ENCODE results near the gene KSR1. TPM values are rescaled to one million over a fixed set of nuclear protein-coding genes. Genes with fewer than 3 reads are reported as not detected.

The KSR1 gene
- polyA plus RNA-seq, 1 donor from 2014 or later: 9.2 TPM

DNA sequence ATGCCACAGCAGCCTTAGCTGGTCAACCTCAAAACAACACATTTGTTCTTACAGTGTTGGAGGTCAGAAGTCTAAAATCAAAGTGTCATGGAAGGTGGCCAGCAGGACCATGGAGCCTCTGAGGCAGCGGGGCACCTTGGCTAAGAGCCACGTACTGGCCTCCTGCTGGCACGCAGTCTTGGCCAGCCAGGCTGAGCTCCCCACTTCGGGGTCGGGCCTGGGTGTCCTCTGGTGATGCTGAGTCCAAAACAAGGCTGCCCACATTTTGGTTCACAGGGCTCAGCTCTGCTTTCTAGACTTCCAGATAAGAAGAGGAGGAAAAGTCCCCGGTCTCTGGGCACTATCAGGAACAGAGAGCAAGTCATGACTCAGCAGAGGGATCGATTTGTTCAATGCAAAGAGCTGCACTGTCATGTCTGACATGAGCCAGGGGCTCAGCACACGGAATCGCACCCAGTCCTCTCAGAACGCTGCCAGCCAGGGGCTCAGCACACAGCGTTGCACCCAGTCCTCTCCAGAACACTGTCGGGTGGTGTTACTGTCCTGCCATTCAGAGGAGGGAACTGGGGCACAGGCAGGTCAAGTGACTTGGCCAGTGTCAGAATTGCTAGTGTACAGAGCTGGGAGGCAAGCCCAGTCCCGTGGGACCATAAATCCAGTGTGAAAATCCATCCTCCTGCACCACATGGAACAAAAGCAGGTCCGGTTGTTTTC is 177.2 kb downstream of the KSR1 start:
- H3K27me3 ChIP-seq (ENCODE audit: insufficient read depth, low read depth, low read length): no peaks in the 10 kb centered on the region
- no peaks in the 10 kb centered on the region for H4K20me1 ChIP-seq (ENCODE audit: insufficient read depth)
- H3K27ac ChIP-seq (ENCODE audit: low read length): no peak overlapping the region
- no peaks in the 10 kb centered on the region for H3K36me3 ChIP-seq (ENCODE audit: insufficient read depth, low read length)
- H3K4me3 ChIP-seq (ENCODE audit: low read length): no peak overlapping the region
- H2AFZ ChIP-seq (ENCODE audit: low read depth, low read length): no peak overlapping the region
- no peaks in the 10 kb centered on the region for H3K9me3 ChIP-seq (ENCODE audit: low read length)
- no peaks in the 10 kb centered on the region for H3K79me2 ChIP-seq (replicated peaks; ENCODE audit: insufficient read depth, low read length)
- no peak overlapping the region for H3K9ac ChIP-seq (ENCODE audit: low read length)
- no peaks in the 10 kb centered on the region for H3F3A ChIP-seq (ENCODE audit: insufficient read depth, low read length, poor library complexity, severe bottlenecking)
- no peak overlapping the region for H3K4me2 ChIP-seq (ENCODE audit: low read length)
- TF ChIP-seq POLR2AphosphoS5 (IDR thresholded peaks at IDR 0.05) (no peak), RAD21 (conservative IDR thresholded peaks at IDR 0.05) (no peak), EZH2 (IDR thresholded peaks at IDR 0.05; ENCODE audit: borderline replicate concordance, insufficient read depth, low read length, poor library complexity, severe bottlenecking) (no peak), TAF1 (IDR thresholded peaks at IDR 0.05; ENCODE audit: low read depth) (no peak), EP300 (conservative IDR thresholded peaks at IDR 0.05; ENCODE audit: poor library complexity, severe bottlenecking) (no peak), MXI1 (conservative IDR thresholded peaks at IDR 0.05; ENCODE audit: poor library complexity, severe bottlenecking) (no peak), SMC3 (conservative IDR thresholded peaks at IDR 0.05; ENCODE audit: poor library complexity) (no peak)
- TF ChIP-seq, protein P1, sequence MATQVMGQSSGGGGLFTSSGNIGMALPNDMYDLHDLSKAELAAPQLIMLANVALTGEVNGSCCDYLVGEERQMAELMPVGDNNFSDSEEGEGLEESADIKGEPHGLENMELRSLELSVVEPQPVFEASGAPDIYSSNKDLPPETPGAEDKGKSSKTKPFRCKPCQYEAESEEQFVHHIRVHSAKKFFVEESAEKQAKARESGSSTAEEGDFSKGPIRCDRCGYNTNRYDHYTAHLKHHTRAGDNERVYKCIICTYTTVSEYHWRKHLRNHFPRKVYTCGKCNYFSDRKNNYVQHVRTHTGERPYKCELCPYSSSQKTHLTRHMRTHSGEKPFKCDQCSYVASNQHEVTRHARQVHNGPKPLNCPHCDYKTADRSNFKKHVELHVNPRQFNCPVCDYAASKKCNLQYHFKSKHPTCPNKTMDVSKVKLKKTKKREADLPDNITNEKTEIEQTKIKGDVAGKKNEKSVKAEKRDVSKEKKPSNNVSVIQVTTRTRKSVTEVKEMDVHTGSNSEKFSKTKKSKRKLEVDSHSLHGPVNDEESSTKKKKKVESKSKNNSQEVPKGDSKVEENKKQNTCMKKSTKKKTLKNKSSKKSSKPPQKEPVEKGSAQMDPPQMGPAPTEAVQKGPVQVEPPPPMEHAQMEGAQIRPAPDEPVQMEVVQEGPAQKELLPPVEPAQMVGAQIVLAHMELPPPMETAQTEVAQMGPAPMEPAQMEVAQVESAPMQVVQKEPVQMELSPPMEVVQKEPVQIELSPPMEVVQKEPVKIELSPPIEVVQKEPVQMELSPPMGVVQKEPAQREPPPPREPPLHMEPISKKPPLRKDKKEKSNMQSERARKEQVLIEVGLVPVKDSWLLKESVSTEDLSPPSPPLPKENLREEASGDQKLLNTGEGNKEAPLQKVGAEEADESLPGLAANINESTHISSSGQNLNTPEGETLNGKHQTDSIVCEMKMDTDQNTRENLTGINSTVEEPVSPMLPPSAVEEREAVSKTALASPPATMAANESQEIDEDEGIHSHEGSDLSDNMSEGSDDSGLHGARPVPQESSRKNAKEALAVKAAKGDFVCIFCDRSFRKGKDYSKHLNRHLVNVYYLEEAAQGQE (IDR thresholded peaks at IDR 0.05; ENCODE audit: borderline replicate concordance): no peak
- TF ChIP-seq, protein P2, sequence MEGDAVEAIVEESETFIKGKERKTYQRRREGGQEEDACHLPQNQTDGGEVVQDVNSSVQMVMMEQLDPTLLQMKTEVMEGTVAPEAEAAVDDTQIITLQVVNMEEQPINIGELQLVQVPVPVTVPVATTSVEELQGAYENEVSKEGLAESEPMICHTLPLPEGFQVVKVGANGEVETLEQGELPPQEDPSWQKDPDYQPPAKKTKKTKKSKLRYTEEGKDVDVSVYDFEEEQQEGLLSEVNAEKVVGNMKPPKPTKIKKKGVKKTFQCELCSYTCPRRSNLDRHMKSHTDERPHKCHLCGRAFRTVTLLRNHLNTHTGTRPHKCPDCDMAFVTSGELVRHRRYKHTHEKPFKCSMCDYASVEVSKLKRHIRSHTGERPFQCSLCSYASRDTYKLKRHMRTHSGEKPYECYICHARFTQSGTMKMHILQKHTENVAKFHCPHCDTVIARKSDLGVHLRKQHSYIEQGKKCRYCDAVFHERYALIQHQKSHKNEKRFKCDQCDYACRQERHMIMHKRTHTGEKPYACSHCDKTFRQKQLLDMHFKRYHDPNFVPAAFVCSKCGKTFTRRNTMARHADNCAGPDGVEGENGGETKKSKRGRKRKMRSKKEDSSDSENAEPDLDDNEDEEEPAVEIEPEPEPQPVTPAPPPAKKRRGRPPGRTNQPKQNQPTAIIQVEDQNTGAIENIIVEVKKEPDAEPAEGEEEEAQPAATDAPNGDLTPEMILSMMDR (IDR thresholded peaks at IDR 0.05; ENCODE audit: poor library complexity, severe bottlenecking): no peak
- H3K9me2 ChIP-seq (ENCODE audit: insufficient read depth, low read length): no peaks in the 10 kb centered on the region

DNA sequence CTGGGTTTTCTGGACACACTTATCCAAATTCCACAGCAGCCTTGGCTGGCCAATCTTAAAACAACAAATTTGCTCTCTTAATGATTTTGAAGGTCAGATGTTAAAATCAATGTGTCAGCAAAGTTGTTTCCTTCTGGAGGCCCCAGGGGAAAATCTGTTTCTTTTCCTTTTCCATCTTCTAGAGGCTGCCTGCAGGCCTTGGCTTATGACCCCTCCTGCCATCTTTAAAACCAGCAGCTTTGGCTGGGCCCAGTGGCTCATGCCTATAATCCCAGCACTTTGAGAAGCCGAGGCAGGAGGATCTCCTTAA is 177.7 kb downstream of the KSR1 start:
- no peak overlapping the region for H3K4me2 ChIP-seq (ENCODE audit: low read length)
- TF ChIP-seq RAD21 (conservative IDR thresholded peaks at IDR 0.05) (no peak), EZH2 (IDR thresholded peaks at IDR 0.05; ENCODE audit: borderline replicate concordance, insufficient read depth, low read length, poor library complexity, severe bottlenecking) (no peak)
- TF ChIP-seq, protein P2 (IDR thresholded peaks at IDR 0.05; ENCODE audit: poor library complexity, severe bottlenecking): no peak
- H4K20me1 ChIP-seq (ENCODE audit: insufficient read depth): no peaks in the 10 kb centered on the region
- no peaks in the 10 kb centered on the region for H3K9me3 ChIP-seq (ENCODE audit: low read length)
- no peak overlapping the region for H3K9ac ChIP-seq (ENCODE audit: low read length)
- no peaks in the 10 kb centered on the region for H3F3A ChIP-seq (ENCODE audit: insufficient read depth, low read length, poor library complexity, severe bottlenecking)
- H3K27ac ChIP-seq (ENCODE audit: low read length): no peak overlapping the region
- H3K36me3 ChIP-seq (ENCODE audit: insufficient read depth, low read length): no peaks in the 10 kb centered on the region
- H3K27me3 ChIP-seq (ENCODE audit: insufficient read depth, low read depth, low read length): no peaks in the 10 kb centered on the region
- H3K4me3 ChIP-seq (ENCODE audit: low read length): no peak overlapping the region
- no peaks in the 10 kb centered on the region for H3K79me2 ChIP-seq (replicated peaks; ENCODE audit: insufficient read depth, low read length)
- H3K9me2 ChIP-seq (ENCODE audit: insufficient read depth, low read length): no peaks in the 10 kb centered on the region
- no peak overlapping the region for H2AFZ ChIP-seq (ENCODE audit: low read depth, low read length)
